BLaER1 (cell line): Measurements from ENCODE around the gene ENKD1.

Source experiments
- H3K27ac ChIP-seq: shearing (Covaris generic); formaldehyde crosslinking; 2 replicates; pipeline ENCODE4 v1.8.1; 2022
- H3K27me3 ChIP-seq: shearing (Covaris generic); formaldehyde crosslinking; 2 replicates; pipeline ENCODE4 v1.8.1; 2022
- H3K36me3 ChIP-seq: shearing (Covaris generic); formaldehyde crosslinking; 2 replicates; pipeline ENCODE4 v1.8.1; 2022
- H3K4me1 ChIP-seq: shearing (Covaris generic); formaldehyde crosslinking; 2 replicates; pipeline ENCODE4 v1.8.1; 2022
- H3K4me2 ChIP-seq: shearing (Covaris generic); formaldehyde crosslinking; 2 replicates; pipeline ENCODE4 v1.8.1; 2022
- H3K4me3 ChIP-seq: shearing (Covaris generic); formaldehyde crosslinking; 2 replicates; pipeline ENCODE4 v1.8.1; 2022
- H3K9ac ChIP-seq: shearing (Covaris generic); formaldehyde crosslinking; 2 replicates; pipeline ENCODE4 v1.8.1; 2022
- H3K9me3 ChIP-seq: shearing (Covaris generic); formaldehyde crosslinking; 2 replicates; pipeline ENCODE4 v1.8.1; 2022
- H4K20me1 ChIP-seq: shearing (Covaris generic); formaldehyde crosslinking; 2 replicates; pipeline ENCODE4 v1.8.1; 2022
- Cebpa-rat ChIP-seq: shearing (Covaris generic); IDR thresholded peaks from 2 replicates; pipeline ENCODE4 v1.8.1; 2022

Gene ENKD1

GRCh38 chr16:67683767-67684166 lies 17.2 kb upstream of the ENKD1 start:
- H3K4me1 ChIP-seq: peaks cover 19% of the 10 kb centered on the region
- TF ChIP-seq Cebpa-rat: no peak
- H4K20me1 ChIP-seq: peaks cover 10% of the 10 kb centered on the region; the same call in 1 of the 2 replicates
- no peak overlapping the region for H3K9ac ChIP-seq
- no peaks in the 10 kb centered on the region for H3K9me3 ChIP-seq
- H3K36me3 ChIP-seq: peaks cover 67% of the 10 kb centered on the region
- no peak overlapping the region for H3K4me3 ChIP-seq
- no peak overlapping the region for H3K4me2 ChIP-seq
- no peaks in the 10 kb centered on the region for H3K27me3 ChIP-seq
- H3K27ac ChIP-seq: no peak overlapping the region

GRCh38 chr16:67679935-67680897 lies 13.7 kb upstream of the ENKD1 start:
- peaks cover 4% of the 10 kb centered on the region; the same call in 1 of the 2 replicates for H4K20me1 ChIP-seq
- H3K4me2 ChIP-seq: no peak overlapping the region
- H3K4me3 ChIP-seq: no peak overlapping the region
- H3K27me3 ChIP-seq: no peaks in the 10 kb centered on the region
- H3K27ac ChIP-seq: no peak overlapping the region
- H3K9ac ChIP-seq: no peak overlapping the region
- H3K9me3 ChIP-seq: no peaks in the 10 kb centered on the region
- peaks cover 26% of the 10 kb centered on the region for H3K4me1 ChIP-seq
- peaks cover 83% of the 10 kb centered on the region for H3K36me3 ChIP-seq
- TF ChIP-seq Cebpa-rat: no peak

GRCh38 chr16:67678354-67679023 lies 11.9 kb upstream of the ENKD1 start:
- Histone ChIP-seq H3K27me3 (no peaks in the 10 kb centered on the region), H3K4me2 (no peak overlapping the region), H3K9me3 (no peaks in the 10 kb centered on the region), H3K9ac (no peak overlapping the region), H3K4me3 (no peak overlapping the region), H3K36me3 (peaks cover 67% of the 10 kb centered on the region), H4K20me1 (no peaks in the 10 kb centered on the region), H3K4me1 (peaks cover 41% of the 10 kb centered on the region), H3K27ac (no peak overlapping the region)
- TF ChIP-seq Cebpa-rat: no peak

DNA sequence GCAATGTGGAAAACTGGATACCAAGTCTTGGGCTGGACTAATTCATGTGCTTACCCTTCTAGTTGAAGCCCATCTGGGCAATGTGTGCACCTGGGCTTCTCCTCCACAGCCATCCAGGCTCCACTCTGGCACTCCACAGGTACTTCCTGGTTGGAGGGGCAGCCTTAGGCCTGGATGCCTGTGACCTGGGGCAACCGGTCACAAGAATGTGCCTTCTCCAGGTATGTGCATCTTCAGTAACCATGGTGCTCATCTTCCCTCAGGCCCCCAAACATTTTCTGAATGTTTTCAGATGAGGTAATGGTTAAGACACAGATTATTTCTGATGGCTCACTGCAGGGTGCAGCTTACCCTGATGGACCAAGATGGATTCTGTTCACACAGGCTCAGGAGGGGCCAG lies 11.2 kb upstream of the ENKD1 start:
- no peaks in the 10 kb centered on the region for H4K20me1 ChIP-seq
- no peaks in the 10 kb centered on the region for H3K9me3 ChIP-seq
- H3K27me3 ChIP-seq: no peaks in the 10 kb centered on the region
- no peak overlapping the region for H3K9ac ChIP-seq
- H3K36me3 ChIP-seq: peaks cover 60% of the 10 kb centered on the region
- no peak for TF ChIP-seq Cebpa-rat
- peaks cover 49% of the 10 kb centered on the region for H3K4me1 ChIP-seq
- peak overlapping the region; percentile 44 for H3K4me2 ChIP-seq
- H3K27ac ChIP-seq: no peak overlapping the region
- no peak overlapping the region for H3K4me3 ChIP-seq

GRCh38 chr16:67676939-67677338 lies 10.4 kb upstream of the ENKD1 start:
- H3K9me3 ChIP-seq: no peaks in the 10 kb centered on the region
- H3K36me3 ChIP-seq: peaks cover 52% of the 10 kb centered on the region
- H3K9ac ChIP-seq: peak overlapping the region; percentile 8; the same call in 1 of the 2 replicates
- peak overlapping the region; percentile 44; the same call in 1 of the 2 replicates for H3K27ac ChIP-seq
- H3K4me3 ChIP-seq: no peak overlapping the region
- H3K4me2 ChIP-seq: peak overlapping the region; percentile 44
- no peak for TF ChIP-seq Cebpa-rat
- H4K20me1 ChIP-seq: no peaks in the 10 kb centered on the region
- H3K27me3 ChIP-seq: no peaks in the 10 kb centered on the region
- H3K4me1 ChIP-seq: peaks cover 53% of the 10 kb centered on the region

GRCh38 chr16:67676516-67676915 lies 10.0 kb upstream of the ENKD1 start:
- Histone ChIP-seq H3K9ac (peak overlapping the region; percentile 8; the same call in 1 of the 2 replicates), H3K4me3 (no peak overlapping the region)

DNA sequence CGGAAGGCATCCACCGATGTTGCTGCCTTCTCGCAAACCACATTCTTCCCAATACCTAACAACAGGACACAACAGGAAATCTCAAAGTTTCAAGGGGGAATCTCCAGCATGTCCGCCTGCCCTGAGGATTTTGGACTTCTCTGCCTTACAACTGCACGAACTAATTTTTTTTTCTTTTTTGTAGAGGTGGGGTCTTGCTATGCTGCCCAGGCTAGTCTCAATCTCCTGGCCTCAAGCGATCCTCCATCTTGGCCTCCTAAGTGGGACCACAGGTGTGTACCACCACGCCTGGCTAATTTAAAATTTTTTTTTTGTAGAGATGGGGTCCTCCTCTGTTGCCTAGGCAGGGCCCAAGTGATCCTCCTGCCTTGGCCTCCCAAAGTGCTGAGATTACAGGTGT lies 9.4 kb upstream of the ENKD1 start:
- H3K4me1 ChIP-seq: peaks cover 53% of the 10 kb centered on the region
- no peaks in the 10 kb centered on the region for H3K9me3 ChIP-seq
- H3K4me3 ChIP-seq: no peak overlapping the region
- H3K4me2 ChIP-seq: no peak overlapping the region
- TF ChIP-seq Cebpa-rat: no peak
- H3K9ac ChIP-seq: no peak overlapping the region
- no peaks in the 10 kb centered on the region for H4K20me1 ChIP-seq
- H3K36me3 ChIP-seq: peaks cover 42% of the 10 kb centered on the region
- no peaks in the 10 kb centered on the region for H3K27me3 ChIP-seq
- H3K27ac ChIP-seq: no peak overlapping the region

More at GRCh38 chr16:67676516-67676915, 10.0 kb upstream of the ENKD1 start:
- Histone ChIP-seq H3K4me1 (peaks cover 53% of the 10 kb centered on the region), H4K20me1 (no peaks in the 10 kb centered on the region), H3K4me2 (peak overlapping the region; percentile 44), H3K27me3 (no peaks in the 10 kb centered on the region), H3K36me3 (peaks cover 48% of the 10 kb centered on the region), H3K9me3 (no peaks in the 10 kb centered on the region), H3K27ac (peak overlapping the region; percentile 44; the same call in 1 of the 2 replicates)
- no peak for TF ChIP-seq Cebpa-rat

DNA sequence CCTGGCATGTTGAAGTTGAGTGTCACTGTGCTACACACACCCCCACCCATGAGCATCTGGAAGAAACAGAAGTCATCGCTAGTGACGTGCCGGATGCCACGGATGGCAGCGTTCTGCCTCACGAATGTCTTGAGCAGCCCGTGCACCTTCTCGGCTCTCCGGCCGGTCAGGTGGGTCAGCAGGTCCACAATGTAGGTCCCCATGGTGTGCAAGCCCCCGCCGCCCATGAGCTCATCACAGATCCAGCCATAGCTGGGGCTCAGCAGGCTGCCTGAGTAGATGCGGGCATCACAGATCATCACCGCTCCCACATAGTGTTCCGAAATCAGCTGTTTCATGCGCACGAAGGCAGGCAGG lies 9.0 kb upstream of the ENKD1 start:
- peaks cover 53% of the 10 kb centered on the region for H3K4me1 ChIP-seq
- no peak for TF ChIP-seq Cebpa-rat
- H3K27ac ChIP-seq: no peak overlapping the region
- no peaks in the 10 kb centered on the region for H3K27me3 ChIP-seq
- no peak overlapping the region for H3K9ac ChIP-seq
- no peak overlapping the region for H3K4me3 ChIP-seq
- H4K20me1 ChIP-seq: no peaks in the 10 kb centered on the region
- no peaks in the 10 kb centered on the region for H3K9me3 ChIP-seq
- peak overlapping the region; percentile 83; the same call in 1 of the 2 replicates for H3K4me2 ChIP-seq
- H3K36me3 ChIP-seq: peaks cover 38% of the 10 kb centered on the region

GRCh38 chr16:67674851-67675578 lies 8.5 kb upstream of the ENKD1 start:
- H3K36me3 ChIP-seq: peaks cover 33% of the 10 kb centered on the region

More at GRCh38 chr16:67674851-67675578, 8.5 kb upstream of the ENKD1 start:
- peak overlapping the region; percentile 83 for H3K4me2 ChIP-seq
- no peaks in the 10 kb centered on the region for H3K27me3 ChIP-seq
- no peak for TF ChIP-seq Cebpa-rat
- peaks cover 53% of the 10 kb centered on the region for H3K4me1 ChIP-seq
- H3K9me3 ChIP-seq: no peaks in the 10 kb centered on the region
- H3K27ac ChIP-seq: peak overlapping the region; percentile 72
- H3K4me3 ChIP-seq: no peak overlapping the region
- H4K20me1 ChIP-seq: no peaks in the 10 kb centered on the region
- peak overlapping the region; percentile 63 for H3K9ac ChIP-seq
